GM21723 (cell line): ENCODE measurements around the gene APEH.
"Not testable (repeated sequence)": the region's sequence is repeated elsewhere in the genome, so short reads cannot be mapped to it uniquely, and the experiment has no call there.

Experiments used
- ATAC-seq: cut with Tn5 transposase; IDR thresholded peaks from one replicate; pipeline ENCODE4 v1.9.1; 2021; ENCODE audit warnings: mild to moderate bottlenecking, moderate library complexity; ENCODE audit not compliant: unreplicated experiment

Gene APEH

DNA sequence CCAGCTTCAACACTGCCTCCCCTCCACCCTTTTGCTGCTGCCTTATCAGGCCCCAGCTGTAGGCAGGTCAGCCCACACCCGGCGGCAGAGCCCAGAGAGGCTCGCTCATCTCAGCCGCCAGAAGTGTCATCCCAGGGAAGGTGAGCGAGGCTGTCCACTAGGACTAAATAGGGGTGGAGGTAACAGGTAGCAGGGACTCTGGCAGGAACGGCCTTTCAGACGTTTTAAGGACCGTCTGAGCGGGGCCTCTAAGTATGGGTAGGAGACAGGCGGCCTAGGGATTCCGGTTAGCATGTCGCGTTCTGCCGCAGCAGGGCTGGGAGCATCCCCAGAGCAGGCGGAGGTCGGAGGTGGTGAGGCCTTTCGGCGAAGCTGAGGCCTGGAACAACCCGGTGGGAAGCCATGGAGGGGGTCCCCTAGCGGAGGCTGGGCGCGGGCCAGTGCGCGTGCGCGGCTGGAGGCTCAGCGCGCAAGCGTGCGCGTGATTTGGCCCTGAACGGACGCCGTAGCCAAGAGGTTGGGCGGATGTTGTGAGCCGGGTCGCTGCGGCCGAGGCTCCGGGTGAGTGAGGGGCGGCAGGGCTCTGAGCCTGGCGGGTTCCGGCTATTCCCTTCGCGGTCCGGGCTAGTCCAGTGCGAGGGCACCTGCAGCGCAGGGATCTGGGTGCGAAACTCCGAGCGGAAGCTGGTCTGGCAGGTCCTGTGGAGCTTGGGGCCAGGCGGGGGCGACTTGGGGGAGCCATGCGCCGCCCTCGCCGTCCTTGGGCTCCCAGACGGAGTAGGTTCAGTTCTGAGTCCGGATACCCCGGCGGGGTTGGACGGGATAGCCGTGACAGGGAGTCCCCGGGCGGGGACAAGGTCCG lies 15.1 kb downstream of the APEH start, which contains the start of the genes MST1 and RNF123:
MST1 (minus strand) TSS at position 429 of the 862 bp plus-strand sequence. CDS start 783 bp downstream, outside the sequence.
RNF123 (plus strand) TSS at position 512 of the 862 bp plus-strand sequence. CDS start 1,609 bp downstream, outside the sequence.
- peak; percentile 68 for ATAC-seq

DNA sequence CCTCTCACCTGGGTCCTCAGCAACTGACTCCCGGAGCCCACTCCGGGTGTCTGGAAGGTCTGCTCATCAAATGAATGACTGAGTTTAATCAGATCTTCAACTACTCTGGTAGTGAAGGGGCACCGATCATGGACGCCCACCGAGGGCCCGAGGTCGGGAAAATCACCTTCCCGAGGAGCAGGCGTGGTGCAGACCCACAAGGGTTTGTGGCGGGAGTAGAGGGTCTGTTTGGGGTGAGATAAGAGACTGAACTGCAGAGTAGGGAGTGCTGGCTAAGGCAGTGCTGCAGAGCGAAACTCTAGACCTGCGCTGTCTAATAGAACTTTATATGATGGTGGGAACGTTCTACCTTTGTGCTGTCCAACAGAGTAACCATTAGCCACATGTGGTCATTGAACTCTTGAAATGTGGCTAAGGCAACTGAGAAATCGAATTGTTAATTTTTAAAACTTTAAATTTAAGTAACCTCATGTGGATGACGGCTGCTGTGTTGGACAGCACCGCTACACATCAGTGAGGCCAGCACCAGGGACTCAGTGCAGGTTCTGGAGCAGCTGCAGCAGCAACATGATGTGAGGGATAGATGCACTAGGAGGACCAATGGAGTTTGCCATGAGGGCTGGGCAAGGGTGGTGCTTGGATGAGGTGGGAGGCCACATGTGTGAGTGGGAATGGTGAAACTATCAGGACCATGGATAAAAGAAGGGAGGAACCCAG lies 15.9 kb downstream of the APEH start:
- not testable (repeated sequence) for ATAC-seq

DNA sequence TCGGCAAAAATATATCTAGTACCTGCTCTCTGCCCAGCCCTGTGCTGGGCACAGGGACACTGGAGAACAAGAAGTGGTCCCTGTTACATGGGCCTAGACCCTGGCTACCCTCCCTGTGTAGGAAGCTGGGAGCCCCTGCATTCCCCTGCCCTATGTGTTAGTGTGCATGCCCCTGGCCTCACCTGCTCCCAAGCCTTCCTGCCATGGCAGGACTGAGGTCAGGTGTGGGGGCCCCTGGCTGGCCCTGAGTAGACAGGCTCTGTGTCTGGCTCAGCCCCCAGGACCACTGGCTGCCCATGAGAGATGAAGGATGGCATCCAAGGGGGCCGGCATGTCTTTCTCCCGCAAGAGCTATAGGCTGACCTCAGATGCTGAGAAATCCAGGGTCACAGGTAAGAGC lies 16.7 kb downstream of the APEH start:
- ATAC-seq = not testable (repeated sequence)

DNA sequence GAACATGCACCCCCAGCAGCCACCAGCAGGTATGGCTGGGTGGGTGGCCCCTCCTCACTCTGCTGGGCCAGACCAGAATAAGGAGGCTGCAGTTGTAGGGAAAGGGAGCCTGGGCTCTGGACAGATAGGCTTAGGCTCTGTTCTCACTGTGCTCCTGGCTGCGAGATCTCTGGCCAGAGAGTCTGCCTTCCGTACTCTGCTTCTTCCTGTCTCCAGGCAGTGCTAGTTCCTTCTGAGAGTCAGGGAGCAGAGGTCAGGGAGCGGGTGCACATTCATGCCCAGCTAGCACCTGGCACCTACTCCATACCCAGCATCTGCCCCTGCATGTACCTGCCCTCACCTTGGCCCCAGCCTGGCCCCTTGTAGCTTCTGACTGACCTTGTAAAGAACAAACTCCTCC lies 17.3 kb downstream of the APEH start:
- ATAC-seq = not testable (repeated sequence)

DNA sequence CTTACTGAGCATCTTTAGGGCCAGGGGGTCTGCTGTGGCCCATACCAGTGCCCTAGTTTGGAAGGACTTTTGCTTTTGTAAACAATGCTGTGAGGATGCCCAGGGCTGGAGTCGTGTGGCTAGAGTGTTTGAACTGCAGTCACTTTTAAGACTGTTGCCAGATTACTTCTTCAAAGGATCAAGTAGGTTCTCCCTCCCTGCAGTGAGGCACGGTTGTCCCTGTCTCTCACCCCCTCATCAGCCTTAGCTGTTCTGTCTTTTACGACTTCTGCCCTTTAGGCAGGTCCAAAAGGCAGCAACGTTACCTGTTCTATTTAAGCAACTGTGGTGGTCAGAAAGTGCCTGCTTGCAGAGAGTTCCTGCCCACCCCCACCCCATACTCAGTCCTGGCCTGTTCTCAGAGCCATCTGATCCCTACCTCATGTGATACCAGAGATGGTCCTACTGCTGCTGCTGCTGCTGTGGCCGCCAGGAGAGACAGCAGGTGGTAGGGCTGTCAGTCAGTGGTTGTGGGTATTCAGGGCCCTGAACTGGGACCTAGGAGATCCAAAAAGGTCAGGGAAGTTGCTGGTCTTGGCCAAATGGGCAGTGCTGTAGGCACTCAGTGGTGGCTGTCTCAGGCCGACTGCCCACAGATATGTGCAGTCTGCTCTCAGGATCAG lies 20.4 kb downstream of the APEH start:
- not testable (repeated sequence) for ATAC-seq

DNA sequence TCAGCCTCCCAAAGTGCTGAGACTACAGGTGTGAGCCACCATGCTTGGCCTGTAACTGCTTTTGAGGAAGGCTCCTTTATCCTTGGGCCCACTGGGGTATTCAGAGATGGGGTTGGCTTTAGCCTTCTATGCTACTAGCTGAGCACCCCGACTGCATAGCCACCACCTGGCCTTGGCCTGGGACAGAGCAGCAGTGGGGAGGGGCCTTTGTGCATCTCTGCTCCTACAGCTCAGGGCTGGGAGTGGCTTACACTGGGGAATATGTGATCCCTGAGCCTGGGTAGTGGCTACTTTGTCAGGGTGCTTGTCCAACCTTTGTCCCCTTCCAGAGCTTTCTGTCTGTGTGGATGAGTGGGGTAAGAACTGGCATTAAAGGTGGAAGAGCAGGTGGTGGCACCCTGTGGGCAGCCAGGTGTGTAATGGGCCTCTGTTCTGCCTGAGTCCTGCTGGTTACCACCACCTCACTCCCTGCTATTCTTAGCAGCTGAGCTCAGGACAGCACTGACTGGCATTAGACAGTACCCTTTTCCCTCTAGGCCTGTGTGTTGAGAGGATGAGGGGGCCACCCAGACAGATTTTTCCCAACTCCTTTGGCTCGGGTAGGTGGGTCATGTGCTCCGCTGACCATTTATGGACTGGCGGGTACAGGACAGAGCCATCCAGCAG lies 21.3 kb downstream of the APEH start:
- ATAC-seq = not testable (repeated sequence)

DNA sequence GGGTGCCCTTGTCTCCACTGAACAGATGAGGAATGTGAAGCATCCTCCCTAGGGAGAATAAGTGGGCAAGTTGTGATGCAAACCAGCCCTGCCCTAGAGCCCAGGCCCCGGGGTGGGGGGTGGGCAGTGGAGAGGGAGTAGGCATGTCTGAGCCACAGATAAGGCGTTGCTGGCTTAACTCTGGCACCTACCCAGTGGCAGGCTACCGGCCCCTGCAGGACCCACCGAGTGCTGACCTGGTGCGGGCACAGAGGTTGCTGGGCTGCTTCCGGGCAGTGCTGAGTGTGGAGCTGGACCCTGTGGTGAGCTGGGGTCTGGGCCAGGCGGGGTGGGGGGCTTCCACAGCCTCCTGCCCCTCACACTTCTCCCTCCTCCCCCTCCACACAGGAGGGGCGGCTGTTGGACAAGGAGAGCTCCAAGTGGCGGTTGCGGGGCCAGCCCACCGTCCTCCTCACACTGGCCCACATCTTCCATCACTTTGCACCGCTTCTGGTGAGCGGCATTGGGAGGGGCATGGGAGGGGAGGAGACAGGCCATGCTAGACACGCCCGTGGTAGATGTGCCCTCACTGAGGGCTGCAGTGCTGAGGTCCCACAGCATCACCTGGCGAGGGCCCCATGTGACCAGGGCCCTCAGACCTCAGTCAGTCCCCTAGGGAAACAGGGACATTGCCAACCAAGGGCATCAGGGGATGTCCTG lies 25.3 kb downstream of the APEH start:
- no peak for ATAC-seq

DNA sequence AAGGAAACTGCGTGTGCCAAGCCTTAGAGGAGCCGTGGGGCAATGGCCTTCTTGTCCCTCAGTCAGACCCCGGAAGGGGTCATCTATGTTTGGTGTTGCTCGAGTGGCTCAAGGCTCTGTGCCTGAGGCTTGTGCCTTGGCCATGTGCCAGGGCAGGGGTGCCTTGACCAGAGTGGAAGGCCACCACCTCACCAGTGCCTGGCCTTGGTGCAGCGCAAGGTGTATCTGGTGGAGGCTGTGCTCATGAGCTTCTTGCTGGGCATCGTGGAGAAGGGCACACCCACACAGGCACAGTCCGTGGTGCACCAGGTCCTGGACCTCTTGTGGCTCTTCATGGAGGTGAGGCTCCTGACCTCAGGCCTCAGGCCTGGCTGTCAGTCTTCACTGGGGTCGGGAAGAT lies 25.9 kb downstream of the APEH start:
- no peak for ATAC-seq

DNA sequence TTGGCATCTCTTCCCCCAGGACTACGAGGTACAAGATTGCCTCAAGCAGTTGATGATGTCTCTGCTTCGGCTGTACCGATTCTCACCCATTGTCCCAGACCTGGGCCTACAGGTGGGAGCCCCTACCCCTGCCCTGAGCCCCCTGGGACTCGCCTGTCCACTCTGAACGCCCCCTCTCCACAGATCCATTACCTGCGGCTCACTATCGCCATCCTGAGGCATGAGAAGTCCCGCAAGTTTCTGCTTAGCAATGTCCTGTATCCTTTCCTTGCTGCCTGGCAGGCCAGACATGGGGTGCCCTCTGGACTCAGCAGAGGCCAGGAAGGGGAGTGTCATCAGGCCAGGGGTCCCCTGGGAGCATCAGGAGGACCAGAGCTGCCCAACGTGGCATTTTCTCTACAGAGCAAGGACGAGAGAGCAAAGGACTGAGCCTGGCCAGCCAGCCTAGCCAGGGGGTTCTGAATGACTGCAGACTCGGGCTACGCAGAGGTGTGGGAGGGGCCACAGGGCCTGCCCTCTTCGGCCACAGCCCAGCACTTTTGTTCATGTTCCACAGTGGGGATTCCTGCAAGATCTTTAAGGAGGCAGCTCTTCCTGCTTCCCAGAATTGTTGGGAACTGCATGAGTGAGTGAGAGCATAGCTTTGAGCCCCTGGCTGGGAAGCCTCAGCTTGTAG lies 26.4 kb downstream of the APEH start:
- ATAC-seq = no peak

DNA sequence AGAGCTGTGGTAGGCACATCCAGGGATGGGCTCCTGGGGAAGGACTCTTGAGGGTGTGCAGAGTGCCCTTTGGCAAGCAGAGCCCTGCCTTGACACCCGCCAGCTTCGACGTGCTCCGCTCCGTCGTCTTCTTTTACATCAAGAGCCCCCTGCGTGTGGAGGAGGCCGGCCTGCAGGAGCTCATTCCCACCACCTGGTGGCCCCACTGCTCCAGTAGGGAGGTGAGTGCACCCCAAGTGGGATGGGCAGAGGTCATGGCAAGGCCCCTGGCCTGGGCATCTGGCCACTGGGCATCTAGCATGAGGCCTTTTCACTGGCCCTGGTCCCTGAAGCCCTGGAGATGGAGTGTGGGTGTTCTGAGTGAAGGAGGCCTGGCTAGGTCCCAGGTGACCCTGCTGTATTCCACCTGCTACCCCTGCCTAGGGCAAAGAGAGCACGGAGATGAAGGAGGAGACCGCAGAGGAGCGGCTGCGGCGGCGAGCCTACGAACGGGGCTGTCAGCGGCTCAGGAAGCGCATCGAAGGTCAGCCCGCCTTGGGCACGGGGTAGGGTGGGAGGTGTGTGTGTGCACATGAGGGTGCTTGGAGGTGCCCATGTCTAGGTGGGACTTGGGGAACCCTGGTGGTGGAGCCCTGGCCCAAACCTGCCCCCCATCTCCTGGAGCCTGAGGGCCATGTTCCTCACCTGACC lies 27.4 kb downstream of the APEH start:
- ATAC-seq = no peak

DNA sequence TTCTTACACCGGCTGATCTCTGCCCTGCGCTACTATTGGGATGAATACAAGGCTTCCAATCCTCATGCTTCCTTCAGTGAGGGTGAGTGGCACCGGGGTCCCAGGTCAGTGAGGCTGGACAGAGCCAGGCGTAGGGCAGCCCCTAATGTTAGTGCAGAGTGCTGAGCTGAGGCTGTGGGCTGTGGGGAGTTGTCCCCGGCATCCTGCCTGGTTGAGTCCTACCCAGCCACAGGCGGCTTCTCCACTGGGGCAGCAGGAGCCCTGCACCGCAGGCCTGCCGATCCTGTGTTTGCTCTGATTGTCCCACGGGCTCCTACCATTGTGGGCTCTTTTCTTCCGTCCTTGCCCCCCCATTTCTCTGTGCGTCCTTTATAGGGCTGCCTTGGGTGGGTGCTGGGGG lies 28.5 kb downstream of the APEH start:
- no peak for ATAC-seq

DNA sequence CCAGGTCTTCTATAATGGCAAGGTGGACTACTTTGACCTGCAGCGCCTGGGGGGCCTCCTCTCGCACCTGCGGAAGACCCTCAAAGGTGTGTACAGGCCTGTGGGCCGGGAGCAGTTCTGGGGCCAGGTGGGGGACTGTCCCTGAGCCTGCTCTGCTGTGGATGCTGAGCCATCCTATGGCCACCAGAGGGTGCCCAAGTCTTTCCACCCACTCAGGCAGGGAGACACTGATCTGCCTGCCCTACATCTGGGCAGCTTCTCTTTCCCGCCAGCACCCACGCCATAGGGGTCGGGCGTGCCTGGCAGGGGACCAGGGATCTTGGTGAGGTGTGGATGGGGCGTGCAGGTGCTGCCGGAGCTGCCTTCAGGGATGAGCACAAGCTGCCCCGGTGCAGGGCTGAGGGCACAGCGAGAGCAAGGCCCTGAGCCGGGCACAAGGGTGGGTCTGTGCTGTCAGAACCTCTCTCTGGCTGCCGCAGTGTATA lies 29.3 kb downstream of the APEH start:
- ATAC-seq = peak; percentile 70

DNA sequence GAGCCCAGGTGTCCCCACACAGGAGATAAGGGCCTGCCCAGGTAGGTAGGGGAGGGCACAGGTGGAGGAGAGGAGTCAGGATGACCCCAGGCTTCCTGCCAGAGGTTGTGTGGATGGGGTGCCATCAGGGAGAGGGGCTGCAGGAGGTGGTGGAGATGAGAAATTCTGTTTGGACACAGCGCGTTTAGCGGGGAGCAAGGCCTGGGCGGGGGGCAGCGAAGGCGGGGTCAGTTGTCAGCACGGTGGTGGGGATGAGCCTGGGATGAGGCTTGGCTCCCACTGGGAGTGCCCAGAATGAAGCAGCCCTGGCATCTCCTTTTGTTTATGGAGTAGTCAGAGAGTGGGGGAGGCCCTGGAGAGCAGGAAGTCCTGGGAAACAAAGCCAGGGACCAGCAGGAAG lies 29.8 kb downstream of the APEH start:
- ATAC-seq = no peak

DNA sequence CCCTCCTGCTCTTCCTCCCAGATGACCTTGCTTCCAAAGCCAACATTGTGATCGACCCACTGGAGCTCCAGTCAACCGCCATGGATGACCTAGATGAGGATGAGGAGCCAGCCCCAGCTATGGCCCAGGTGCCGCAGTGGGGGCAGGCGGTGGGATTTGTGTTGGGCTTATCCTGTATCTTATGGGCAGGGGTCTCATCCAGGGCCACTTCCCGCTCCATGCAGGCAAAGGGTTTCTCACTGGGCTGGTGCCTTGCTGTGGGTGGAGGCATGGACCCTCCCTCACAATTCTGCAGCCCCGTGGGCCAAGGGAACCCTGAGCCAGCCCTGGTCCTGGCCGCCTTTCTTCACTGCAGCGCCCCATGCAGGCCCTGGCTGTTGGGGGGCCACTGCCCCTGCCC lies 30.5 kb downstream of the APEH start:
- ATAC-seq = no peak

DNA sequence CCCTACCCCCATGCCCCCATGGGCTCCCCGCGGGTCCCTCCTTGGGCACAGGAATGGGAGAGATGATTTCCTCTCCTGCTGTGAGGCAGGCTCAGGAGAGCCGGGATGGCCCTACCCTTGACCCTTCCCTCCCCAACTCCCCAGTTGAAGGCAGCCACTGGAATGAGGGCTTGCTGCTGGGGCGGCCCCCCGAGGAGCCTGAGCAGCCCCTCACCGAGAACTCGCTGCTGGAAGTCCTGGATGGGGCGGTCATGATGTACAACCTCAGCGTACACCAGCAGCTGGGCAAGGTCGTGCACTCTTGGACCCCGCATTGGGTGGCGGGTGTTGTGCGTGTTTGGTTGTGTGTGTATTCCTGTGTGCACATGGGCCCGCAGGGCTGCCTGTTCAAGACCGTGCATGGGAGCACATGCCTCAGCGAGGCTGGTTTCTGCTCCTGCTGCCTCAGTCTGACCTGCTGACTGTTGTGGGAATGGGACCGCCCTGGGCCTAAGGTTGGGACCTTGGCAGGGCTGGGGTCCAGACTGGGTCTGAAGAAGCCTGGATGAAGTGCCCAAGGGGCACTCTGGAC lies 31.3 kb downstream of the APEH start:
- ATAC-seq = no peak

DNA sequence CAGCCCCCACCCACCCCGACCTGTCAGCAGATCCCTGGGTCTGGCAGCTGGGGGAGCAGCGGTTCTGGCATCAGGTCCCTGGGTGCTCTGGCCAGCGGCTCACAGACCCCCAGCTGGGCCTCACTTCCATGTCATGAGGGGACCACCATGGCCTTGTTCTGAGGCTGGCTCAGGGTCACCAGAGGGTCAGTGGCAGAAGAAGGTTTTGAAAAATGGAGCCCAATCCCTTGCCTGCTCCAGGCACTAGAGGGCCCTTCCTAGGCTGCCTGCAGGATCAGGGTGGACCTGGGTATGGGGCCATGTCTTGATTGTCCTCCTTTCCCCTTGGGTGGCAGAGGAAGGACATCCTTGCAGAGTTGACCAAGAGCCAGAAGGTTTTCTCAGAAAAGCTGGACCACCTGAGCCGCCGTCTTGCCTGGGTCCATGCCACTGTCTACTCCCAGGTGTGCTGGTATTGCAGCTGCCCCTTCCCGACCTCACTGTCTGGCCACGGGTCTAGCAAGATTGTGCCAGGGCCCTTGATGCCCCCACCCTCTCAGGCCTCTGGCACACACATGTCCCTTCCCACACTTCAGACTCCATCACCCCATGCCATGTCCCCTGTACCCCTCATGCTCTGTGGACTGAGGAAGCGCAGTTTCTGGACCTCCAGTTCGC lies 32.4 kb downstream of the APEH start:
- ATAC-seq = no peak

DNA sequence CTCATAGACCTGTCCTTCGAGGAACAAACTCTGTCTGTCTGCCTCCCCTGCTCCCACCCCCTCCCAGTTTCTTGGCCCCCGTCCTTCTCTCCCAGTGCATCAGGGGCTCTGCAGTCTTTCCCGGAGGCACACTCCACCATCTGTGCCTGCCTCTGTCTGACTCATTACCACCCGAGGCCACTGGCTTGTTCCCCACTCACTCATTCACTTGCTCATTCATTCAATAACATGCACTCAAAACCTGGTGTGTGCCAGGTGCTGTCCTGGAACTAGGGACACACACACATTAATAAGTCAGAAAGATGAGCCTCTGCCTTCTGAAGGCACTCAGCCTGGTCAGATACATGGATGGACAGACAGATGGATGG lies 32.9 kb downstream of the APEH start:
- ATAC-seq = no peak

DNA sequence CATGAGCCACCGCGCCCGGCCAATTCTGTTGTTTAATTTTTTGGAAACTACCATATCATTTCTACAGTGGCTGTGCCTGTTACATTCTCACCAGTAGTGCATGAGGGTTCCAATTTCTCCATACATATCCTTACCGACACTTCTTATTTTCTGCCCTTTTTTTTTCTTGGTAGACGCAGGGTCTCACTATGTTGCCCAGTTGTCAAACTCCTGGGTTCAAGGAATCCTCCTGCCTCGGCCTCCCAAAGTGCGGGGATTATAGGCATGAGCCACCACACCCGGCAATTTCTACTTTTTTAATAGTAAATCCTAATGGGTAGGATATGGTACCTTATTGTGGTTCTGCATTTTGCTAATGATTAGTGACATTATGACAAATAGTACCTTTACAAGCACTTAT lies 35.7 kb downstream of the APEH start:
- no peak for ATAC-seq
